Body of pancreas (tissue), 4 donors: ENCODE results near the gene CFAP97D2.

Experiments used
- CTCF ChIP-seq, 7 experiments: fragments of 450-650 bp in 4 of 7; fragments of 200-600 bp in 3 of 7; sonication (generic) in 3 of 7; IDR thresholded peaks; one replicate each; pipeline ENCODE4 v1.5.1; 2016 to 2019; ENCODE audit warnings: antibody characterized with exemption in 7 of 7
- POLR2A ChIP-seq, 3 donors: fragments of 450-650 bp; IDR thresholded peaks; one replicate each; pipeline ENCODE4 v1.6.1; 2016; ENCODE audit warnings: antibody characterized with exemption in 3 of 3, mild to moderate bottlenecking in 2 of 3

- no peak for TF ChIP-seq CTCF (IDR thresholded peaks at IDR 0.05)
- TF ChIP-seq POLR2A (IDR thresholded peaks at IDR 0.05) = no peak
Observed at GRCh38 chr13:114136576-114136975, 42.5 kb upstream of the CFAP97D2 start.
